OCI-LY7 (cell line): ENCODE results near the gene ST6GAL1. TPM values are rescaled to one million over a fixed set of nuclear protein-coding genes. Genes with fewer than 3 reads are reported as not detected.

ENCODE experiments used
- BruUV-seq: library from RNA; stranded (reverse); fragments of 400-500 nt; replicated peaks from 2 replicates; lab custom pipeline; 2021; lab: Mats Ljungman, UMichigan
- CTCF ChIA-PET: fragments of 300-600 bp; sonication (Branson Sonifier 250); formaldehyde crosslinking; loops from one replicate; lab custom pipeline; 2022; ENCODE audit warnings: antibody characterized with exemption; ENCODE audit not compliant: unreplicated experiment; lab: Charles Lee
- POLR2A ChIA-PET: fragments of 300-600 bp; sonication (Branson Sonifier 250); formaldehyde crosslinking; loops from one replicate; lab custom pipeline; 2022; ENCODE audit warnings: antibody characterized with exemption; lab: Charles Lee
- DNase-seq: peaks from one replicate; pipeline ENCODE4 v3.0.0-alpha.2; 2015; ENCODE audit warnings: low spot score
- H2AFZ ChIP-seq: fragments of 200-600 bp; sonication (generic), shearing (Covaris generic); 2 replicates; pipeline ENCODE4 v1.6.1; 2014; ENCODE audit warnings: mild to moderate bottlenecking, antibody characterized with exemption, low read length, moderate library complexity
- H3K27ac ChIP-seq: fragments of 200-600 bp; sonication (generic); 2 replicates; pipeline ENCODE4 v1.5.1; 2014; ENCODE audit warnings: mixed run types, low read depth, mild to moderate bottlenecking, moderate library complexity, low read length, inconsistent platforms; ENCODE audit not compliant: poor library complexity, severe bottlenecking
- H3K36me3 ChIP-seq: fragments of 200-600 bp; sonication (generic); 2 replicates; pipeline ENCODE4 v1.6.1; 2014; ENCODE audit warnings: mild to moderate bottlenecking, antibody characterized with exemption, low read length, moderate library complexity, mixed read lengths; ENCODE audit not compliant: insufficient read depth
- H3K4me1 ChIP-seq: fragments of 200-600 bp; sonication (generic); 2 replicates; pipeline ENCODE4 v1.5.1; 2014; ENCODE audit warnings: mild to moderate bottlenecking, low read length; ENCODE audit not compliant: insufficient read depth, poor library complexity, severe bottlenecking
- H3K4me2 ChIP-seq: fragments of 200-600 bp; sonication (generic); 2 replicates; pipeline ENCODE4 v1.6.1; 2014; ENCODE audit warnings: mild to moderate bottlenecking, low read length
- H3K4me3 ChIP-seq: fragments of 200-600 bp; sonication (generic); 2 replicates; pipeline ENCODE4 v1.5.1; 2014; ENCODE audit warnings: mild to moderate bottlenecking, low read depth, low read length; ENCODE audit not compliant: poor library complexity, severe bottlenecking
- H3K79me2 ChIP-seq: fragments of 200-600 bp; sonication (generic); 2 replicates; pipeline ENCODE4 v1.6.1; 2016; ENCODE audit warnings: low read depth, mild to moderate bottlenecking, low read length, moderate library complexity, mixed read lengths; ENCODE audit not compliant: insufficient read depth
- H3K9me2 ChIP-seq: fragments of 200-600 bp; sonication (generic); 2 replicates; pipeline ENCODE4 v1.6.1; 2016; ENCODE audit warnings: mild to moderate bottlenecking, low read length, mixed read lengths; ENCODE audit not compliant: insufficient read depth
- H3K9me3 ChIP-seq: fragments of 200-600 bp; sonication (generic); 2 replicates; pipeline ENCODE4 v1.6.1; 2014; ENCODE audit warnings: mild to moderate bottlenecking, mixed run types, low read length, mixed read lengths
- H4K20me1 ChIP-seq: fragments of 200-600 bp; sonication (generic); 2 replicates; pipeline ENCODE4 v1.6.1; 2014; ENCODE audit warnings: mild to moderate bottlenecking, antibody characterized with exemption, low read length, moderate library complexity, mixed read lengths; ENCODE audit not compliant: insufficient read depth
- EZH2phosphoT487 ChIP-seq: fragments of 200-600 bp; sonication (generic); IDR thresholded peaks from 2 replicates; pipeline ENCODE4 v1.6.1; 2018; ENCODE audit warnings: low read depth, borderline replicate concordance, mild to moderate bottlenecking, mixed run types, antibody characterized with exemption, low read length, moderate library complexity, mixed read lengths
- intact Hi-C: fragments of 100-400 bp; cut with micrococcal nuclease; formaldehyde crosslinking; loops from one replicate; pipeline ENCODE4 v1.10.0; 2022; ENCODE audit not compliant: unreplicated experiment
- total RNA-seq, 2 experiments: library from RNA; depleted of rRNA in 1 of 2; stranded (reverse); fragments of >200 nt in 1 of 2; shearing (Covaris generic) in 1 of 2; gene quantifications; 2 replicates each; pipeline ENCODE4 v1.2.3, GENCODE V29; 2014 to 2022
- TF ChIP-seq, protein P1 (sequence below): fragments of 200-600 bp; sonication (generic); conservative IDR thresholded peaks from 2 replicates; pipeline ENCODE4 v1.5.1; 2014; ENCODE audit warnings: mild to moderate bottlenecking, antibody characterized with exemption, low read length, moderate library complexity, mixed read lengths

ST6GAL1 gene
- total RNA-seq, 2 experiments from 2014 or later, result 192 to 375 TPM

DNA sequence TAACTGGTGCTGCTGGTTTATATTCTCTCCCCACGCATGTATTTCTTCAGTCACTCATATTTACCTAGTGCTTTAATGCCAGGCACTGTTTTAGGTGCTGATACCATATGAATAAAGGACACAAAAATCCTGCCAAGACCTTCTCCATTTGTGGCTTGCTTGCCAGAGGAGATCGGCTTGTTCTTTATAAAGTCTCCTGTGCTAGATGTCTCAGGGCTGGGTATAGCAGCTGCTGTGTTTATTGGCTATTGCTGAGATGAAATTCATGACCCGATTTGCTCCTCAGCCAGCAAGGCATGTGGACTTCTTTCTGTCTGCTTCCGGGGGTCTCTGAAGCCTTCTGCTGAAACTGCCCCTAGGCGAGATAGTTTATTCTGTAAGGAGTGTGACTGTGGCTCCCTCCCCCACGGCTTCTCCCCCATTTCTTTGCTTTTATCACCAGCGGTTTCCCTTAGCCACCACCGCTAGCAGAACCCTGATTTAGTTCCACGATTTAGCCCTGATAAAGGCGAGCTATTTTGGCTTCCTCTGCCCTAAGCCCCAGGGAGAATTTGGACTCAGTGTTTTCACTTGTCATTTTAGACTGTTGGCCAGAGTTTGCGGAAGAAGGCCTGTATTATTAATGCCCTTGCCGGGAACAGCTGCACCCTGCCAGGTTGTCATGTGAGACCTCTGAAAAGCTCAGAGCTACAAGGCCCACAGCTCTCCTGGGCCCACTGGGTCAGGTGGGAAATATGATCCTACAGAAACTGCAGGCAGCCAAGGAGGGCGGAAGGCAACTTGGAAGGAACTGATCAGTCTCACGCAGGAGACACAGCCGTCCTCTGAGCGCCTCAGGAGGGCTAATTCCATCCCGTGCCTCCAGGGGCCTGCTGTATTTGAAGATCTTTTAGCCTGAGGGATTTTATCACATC, 46.8 kb downstream of the ST6GAL1 start:
- Histone ChIP-seq H2AFZ (no peak overlapping the region), H3K27ac (no peak overlapping the region), H3K79me2 (no peaks in the 10 kb centered on the region)

DNA sequence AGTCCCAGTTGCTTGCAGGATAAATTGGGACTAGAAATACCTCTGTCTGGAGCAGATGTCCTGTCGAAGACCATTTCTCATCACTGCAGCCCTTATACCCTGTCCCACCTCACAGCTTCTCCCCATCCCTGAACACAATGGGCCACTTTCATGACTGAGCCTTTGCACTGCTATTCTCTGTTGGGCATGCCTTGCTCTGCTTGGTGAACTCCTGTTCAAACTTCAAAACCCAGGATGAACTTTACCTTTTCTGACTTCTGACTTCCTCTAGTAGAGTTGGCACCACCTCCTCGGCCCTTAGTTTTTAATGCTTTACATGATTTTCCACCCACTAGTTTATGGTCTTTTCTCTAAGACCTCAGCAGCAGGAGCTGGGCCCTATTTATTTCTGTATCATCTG, 48.4 kb downstream of the ST6GAL1 start:
- no peak overlapping the region for H3K4me2 ChIP-seq
- no peaks in the 10 kb centered on the region for H4K20me1 ChIP-seq
- ChIA-PET POLR2A (interaction anchor here (0.8 to 2.8 kb wide), 4 partner anchors 9 to 18 kb away, joined by 3 to 13 read pairs (median 5); no protein-coding TSS in a partner anchor), CTCF (interaction anchor here (1.2 to 1.6 kb wide), 2 partner anchors 10 kb away, joined by 3 to 4 read pairs; no protein-coding TSS in a partner anchor)
- DNase-seq, result no peak
- peaks cover 96% of the 10 kb centered on the region for H3K36me3 ChIP-seq
- H3K79me2 ChIP-seq, result no peaks in the 10 kb centered on the region
- H3K9me2 ChIP-seq, result no peaks in the 10 kb centered on the region
- peaks cover 16% of the 10 kb centered on the region for H3K4me1 ChIP-seq
- no peak overlapping the region for H3K4me3 ChIP-seq
- BruUV-seq, result no TSS peak
- no peak overlapping the region for H2AFZ ChIP-seq
- intact Hi-C loops, result no loop called here
- TF ChIP-seq, protein P1, sequence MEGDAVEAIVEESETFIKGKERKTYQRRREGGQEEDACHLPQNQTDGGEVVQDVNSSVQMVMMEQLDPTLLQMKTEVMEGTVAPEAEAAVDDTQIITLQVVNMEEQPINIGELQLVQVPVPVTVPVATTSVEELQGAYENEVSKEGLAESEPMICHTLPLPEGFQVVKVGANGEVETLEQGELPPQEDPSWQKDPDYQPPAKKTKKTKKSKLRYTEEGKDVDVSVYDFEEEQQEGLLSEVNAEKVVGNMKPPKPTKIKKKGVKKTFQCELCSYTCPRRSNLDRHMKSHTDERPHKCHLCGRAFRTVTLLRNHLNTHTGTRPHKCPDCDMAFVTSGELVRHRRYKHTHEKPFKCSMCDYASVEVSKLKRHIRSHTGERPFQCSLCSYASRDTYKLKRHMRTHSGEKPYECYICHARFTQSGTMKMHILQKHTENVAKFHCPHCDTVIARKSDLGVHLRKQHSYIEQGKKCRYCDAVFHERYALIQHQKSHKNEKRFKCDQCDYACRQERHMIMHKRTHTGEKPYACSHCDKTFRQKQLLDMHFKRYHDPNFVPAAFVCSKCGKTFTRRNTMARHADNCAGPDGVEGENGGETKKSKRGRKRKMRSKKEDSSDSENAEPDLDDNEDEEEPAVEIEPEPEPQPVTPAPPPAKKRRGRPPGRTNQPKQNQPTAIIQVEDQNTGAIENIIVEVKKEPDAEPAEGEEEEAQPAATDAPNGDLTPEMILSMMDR, result no peak
- no peak for TF ChIP-seq EZH2phosphoT487
- H3K9me3 ChIP-seq, result no peaks in the 10 kb centered on the region
- no peak overlapping the region for H3K27ac ChIP-seq

More for the DNA sequence above, 46.8 kb downstream of the ST6GAL1 start:
- intact Hi-C loops, result no loop called here
- CTCF ChIA-PET, result no interaction called here
- POLR2A ChIA-PET, result interaction anchor here (0.6 to 2.8 kb wide), 2 partner anchors 8 to 13 kb away, joined by 4 to 13 read pairs; no protein-coding TSS in a partner anchor
- Histone ChIP-seq H3K36me3 (peaks cover 94% of the 10 kb centered on the region), H3K4me3 (no peak overlapping the region), H4K20me1 (no peaks in the 10 kb centered on the region), H3K9me3 (no peaks in the 10 kb centered on the region), H3K9me2 (no peaks in the 10 kb centered on the region), H3K4me1 (peaks cover 12% of the 10 kb centered on the region), H3K4me2 (no peak overlapping the region)
- BruUV-seq, result no TSS peak
- TF ChIP-seq, protein P1, result no peak
- no peak for TF ChIP-seq EZH2phosphoT487
- no peak for DNase-seq
